Fibroblast of pulmonary artery (primary cell): ENCODE measurements around the gene GPSM1.

Experiments
- DNase-seq: peaks from one replicate; pipeline ENCODE4 v3.0.0-alpha.2; 2010; ENCODE audit warnings: low read depth
- H3K4me3 ChIP-seq: replicated peaks from 2 replicates; pipeline ENCODE4 v1.5.1; 2011; ENCODE audit warnings: low read depth, mild to moderate bottlenecking, control low read depth, low read length, moderate library complexity
- CTCF ChIP-seq: IDR thresholded peaks from 2 replicates; pipeline ENCODE4 v1.5.1; 2011; ENCODE audit warnings: mild to moderate bottlenecking, control low read depth, low read length, inconsistent platforms; ENCODE audit errors: missing control alignments

The GPSM1 gene

GRCh38 chr9:136300866-136301265 is 26.5 kb upstream of the GPSM1 start:
- no peak overlapping the region for H3K4me3 ChIP-seq
- DNase-seq: no peak
- TF ChIP-seq CTCF: no peak

- no peak overlapping the region for H3K4me3 ChIP-seq
- no peak for DNase-seq
- TF ChIP-seq CTCF: no peak
Observed at GRCh38 chr9:136302527-136302926, 24.8 kb upstream of the GPSM1 start.

GRCh38 chr9:136303066-136303824 is 24.1 kb upstream of the GPSM1 start:
- no peak for DNase-seq
- TF ChIP-seq CTCF: no peak
- no peak overlapping the region for H3K4me3 ChIP-seq

- no peak within 1 kb of the TSS for H3K4me3 ChIP-seq
- TF ChIP-seq CTCF: no peak
- no peak for DNase-seq
Observed at GRCh38 chr9:136303825-136304416, 23.4 kb upstream of the GPSM1 start, which contains the start of gene CCDC187. TSS of gene CCDC187 (minus strand) at chr9:136304094. CDS start at chr9:136303830, 264 bp downstream.

GRCh38 chr9:136304456-136304855 is 22.9 kb upstream of the GPSM1 start:
- no peak for DNase-seq

GRCh38 chr9:136304981-136305380 is 22.4 kb upstream of the GPSM1 start:
- no peak for TF ChIP-seq CTCF
- no peak for DNase-seq
- no peak overlapping the region for H3K4me3 ChIP-seq

More at GRCh38 chr9:136304456-136304855, 22.9 kb upstream of the GPSM1 start:
- TF ChIP-seq CTCF: no peak
- H3K4me3 ChIP-seq: no peak overlapping the region

- DNase-seq: no peak
- H3K4me3 ChIP-seq: no peak overlapping the region
- TF ChIP-seq CTCF: no peak
Observed at GRCh38 chr9:136305804-136306203, 21.5 kb upstream of the GPSM1 start.
